PC-3 (cell line): ENCODE data around the gene ST3GAL4.

Experiments used
- EZH2 ChIP-seq: fragments of 300-600 bp; sonication (generic); IDR thresholded peaks from one replicate; pipeline ENCODE4 v1.6.1; 2017; ENCODE audit warnings: antibody characterized with exemption, mild to moderate bottlenecking, low read length; ENCODE audit not compliant: unreplicated experiment
- EZH2phosphoT487 ChIP-seq: fragments of 300-600 bp; sonication (generic); IDR thresholded peaks from 2 replicates; pipeline ENCODE4 v1.6.1; 2018; ENCODE audit warnings: mild to moderate bottlenecking, antibody characterized with exemption, low read length, borderline replicate concordance
- TF ChIP-seq, protein P1 (sequence below): fragments of 300-600 bp; sonication (generic); conservative IDR thresholded peaks from 2 replicates; pipeline ENCODE4 v1.5.1; 2017; ENCODE audit warnings: antibody characterized with exemption, low read depth, mild to moderate bottlenecking, low read length

DNA sequence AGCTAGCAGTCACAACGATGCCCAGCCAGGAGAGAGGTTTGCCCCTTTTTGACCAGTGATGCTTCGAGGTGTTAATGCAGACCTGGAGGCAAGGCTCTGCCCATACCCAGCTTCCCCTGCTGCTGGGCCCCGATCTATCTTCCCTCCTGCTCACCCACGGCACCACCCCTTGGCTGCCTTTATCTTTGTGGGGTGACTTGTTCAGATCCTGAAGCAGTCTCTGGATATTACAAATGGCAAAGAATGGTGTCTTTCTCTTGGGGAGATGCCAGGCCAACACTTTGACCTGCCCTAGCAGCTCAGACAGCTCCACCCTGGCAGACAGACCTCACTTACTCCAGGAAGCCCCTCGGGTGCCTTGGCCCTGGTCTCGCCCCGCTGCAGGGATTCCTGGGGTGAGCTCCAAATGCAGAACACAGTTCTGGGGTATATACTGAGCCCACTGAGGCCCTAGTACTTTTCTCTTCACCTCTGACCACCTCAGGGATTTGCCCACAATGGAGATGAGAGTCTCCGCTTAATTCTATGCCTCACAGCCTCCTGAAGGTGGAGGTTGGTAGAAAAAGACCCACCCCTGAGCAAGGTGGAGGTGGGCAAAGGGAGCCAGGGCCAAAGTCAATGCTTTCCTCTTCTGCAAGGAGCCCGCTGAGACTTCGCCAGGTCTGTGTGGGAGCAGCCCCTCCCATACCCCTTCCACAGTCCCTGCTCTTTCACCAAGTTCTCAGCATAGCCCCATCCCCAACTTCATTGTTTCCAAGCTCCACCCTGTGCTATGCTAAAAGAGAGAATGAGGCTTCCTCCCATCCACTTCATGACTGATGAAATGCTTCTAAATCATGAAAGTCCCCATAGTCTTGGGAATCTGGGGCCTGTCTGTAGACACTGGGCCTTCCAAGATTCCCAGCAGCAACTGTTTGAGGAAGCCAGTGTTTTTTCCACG is 11.1 kb upstream of the ST3GAL4 start:
- TF ChIP-seq EZH2: no peak
- TF ChIP-seq, protein P1, sequence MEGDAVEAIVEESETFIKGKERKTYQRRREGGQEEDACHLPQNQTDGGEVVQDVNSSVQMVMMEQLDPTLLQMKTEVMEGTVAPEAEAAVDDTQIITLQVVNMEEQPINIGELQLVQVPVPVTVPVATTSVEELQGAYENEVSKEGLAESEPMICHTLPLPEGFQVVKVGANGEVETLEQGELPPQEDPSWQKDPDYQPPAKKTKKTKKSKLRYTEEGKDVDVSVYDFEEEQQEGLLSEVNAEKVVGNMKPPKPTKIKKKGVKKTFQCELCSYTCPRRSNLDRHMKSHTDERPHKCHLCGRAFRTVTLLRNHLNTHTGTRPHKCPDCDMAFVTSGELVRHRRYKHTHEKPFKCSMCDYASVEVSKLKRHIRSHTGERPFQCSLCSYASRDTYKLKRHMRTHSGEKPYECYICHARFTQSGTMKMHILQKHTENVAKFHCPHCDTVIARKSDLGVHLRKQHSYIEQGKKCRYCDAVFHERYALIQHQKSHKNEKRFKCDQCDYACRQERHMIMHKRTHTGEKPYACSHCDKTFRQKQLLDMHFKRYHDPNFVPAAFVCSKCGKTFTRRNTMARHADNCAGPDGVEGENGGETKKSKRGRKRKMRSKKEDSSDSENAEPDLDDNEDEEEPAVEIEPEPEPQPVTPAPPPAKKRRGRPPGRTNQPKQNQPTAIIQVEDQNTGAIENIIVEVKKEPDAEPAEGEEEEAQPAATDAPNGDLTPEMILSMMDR: no peak
- no peak for TF ChIP-seq EZH2phosphoT487
